B cell (primary cell): Measurements from ENCODE around the gene FBLN7. TPM values are rescaled to one million over a fixed set of nuclear protein-coding genes. Genes with fewer than 3 reads are reported as not detected.

ENCODE experiments used
- ATAC-seq: fragments of 200-7000 bp; cut with Tn5 transposase; one replicate; pipeline ENCODE4 v1.10.0; 2021; ENCODE audit warnings: low read depth, mild to moderate bottlenecking, moderate number of reproducible peaks, moderate library complexity
- CTCF ChIA-PET: fragments of 350-600 bp; sonication (Branson Sonifier 250); formaldehyde crosslinking; loops from one replicate; lab custom pipeline; 2021; ENCODE audit warnings: antibody characterized with exemption, inconsistent platforms; lab: Charles Lee
- POLR2A ChIA-PET: fragments of 350-600 bp; sonication (Branson Sonifier 250); formaldehyde crosslinking; loops from one replicate; lab custom pipeline; 2021; ENCODE audit warnings: antibody characterized with exemption; lab: Charles Lee
- DNase-seq: peaks from one replicate; pipeline ENCODE4 v3.0.0; 2013
- H2AFZ ChIP-seq: 2 replicates; pipeline ENCODE4 v1.6.1; 2012; ENCODE audit warnings: mild to moderate bottlenecking, low read depth, low read length; ENCODE audit not compliant: insufficient read depth, poor library complexity, severe bottlenecking
- H3K27ac ChIP-seq, 2 donors: 1 replicate in 1 of 2; 2 replicates in 1 of 2; pipeline ENCODE4 v1.5.1; 2012 to 2013; ENCODE audit warnings: low read length in 2 of 2, mild to moderate bottlenecking in 2 of 2, moderate library complexity in 1 of 2
- H3K27me3 ChIP-seq, 4 experiments: fragments of 200-600 bp in 1 of 4; sonication (generic) in 1 of 4; replicated peaks in 1 of 4; 1 replicate in 2 of 4; 2 replicates in 2 of 4; pipeline versions ENCODE4 v1.6.1 to v1.7.0; 2013 to 2016; ENCODE audit warnings: low read length in 3 of 4, mild to moderate bottlenecking in 2 of 4, mixed read lengths in 1 of 4, moderate library complexity in 1 of 4; ENCODE audit not compliant: insufficient read depth in 4 of 4, control insufficient read depth in 3 of 4; ENCODE audit errors: control extremely low read depth in 1 of 4
- H3K36me3 ChIP-seq, 2 experiments: replicated peaks in 1 of 2; 1 replicate in 1 of 2; 2 replicates in 1 of 2; pipeline versions ENCODE4 v1.6.1 to v1.7.1; 2013; ENCODE audit warnings: low read length in 1 of 2; ENCODE audit not compliant: insufficient read depth in 2 of 2, control insufficient read depth in 1 of 2; ENCODE audit errors: control extremely low read depth in 1 of 2, extremely low read depth in 1 of 2
- H3K4me1 ChIP-seq, 2 donors: fragments of 200-600 bp in 1 of 2; sonication (generic) in 1 of 2; 1 replicate in 1 of 2; 2 replicates in 1 of 2; pipeline versions ENCODE4 v1.5.1 to v1.6.1; 2013 to 2017; ENCODE audit warnings: low read length in 2 of 2; ENCODE audit not compliant: control insufficient read depth in 2 of 2, insufficient read depth in 2 of 2
- H3K4me2 ChIP-seq: replicated peaks from 2 replicates; pipeline ENCODE3; 2012; ENCODE audit warnings: mild to moderate bottlenecking, low read depth, low read length; ENCODE audit not compliant: poor library complexity, severe bottlenecking
- H3K4me3 ChIP-seq, 5 experiments: fragments of 200-600 bp in 1 of 5; sonication (generic) in 1 of 5; 1 replicate in 3 of 5; 2 replicates in 2 of 5; pipeline versions ENCODE4 v1.5.1 to v1.7.0; 2011 to 2016; ENCODE audit warnings: low read length in 4 of 5, mild to moderate bottlenecking in 4 of 5, low read depth in 2 of 5, control low read depth in 1 of 5, moderate library complexity in 1 of 5; ENCODE audit not compliant: insufficient read depth in 1 of 5; ENCODE audit errors: control extremely low read depth in 1 of 5, extremely low read depth in 1 of 5
- H3K79me2 ChIP-seq: fragments of 200-600 bp; sonication (generic); one replicate; pipeline ENCODE4 v1.6.0; 2016; ENCODE audit warnings: low read length; ENCODE audit not compliant: control insufficient read depth, insufficient read depth
- H3K9ac ChIP-seq: fragments of 200-600 bp; sonication (generic); 2 replicates; pipeline ENCODE4 v1.6.1; 2017; ENCODE audit warnings: mild to moderate bottlenecking, low read length, moderate library complexity
- H3K9me3 ChIP-seq, 3 donors: one replicate each; pipeline versions ENCODE4 v1.6.1 to v1.7.1; 2013; ENCODE audit warnings: low read length in 2 of 3; ENCODE audit not compliant: control insufficient read depth in 2 of 3, insufficient read depth in 1 of 3; ENCODE audit errors: control extremely low read depth in 1 of 3
- H4K20me1 ChIP-seq: 2 replicates; pipeline ENCODE4 v1.6.0; 2012; ENCODE audit warnings: mild to moderate bottlenecking, low read length; ENCODE audit not compliant: insufficient read depth, control insufficient read depth, poor library complexity, severe bottlenecking
- H3K27ac Mint-ChIP-seq: one replicate; pipeline ENCODE4 v1.8.0; 2021; ENCODE audit warnings: mixed read lengths
- H3K27me3 Mint-ChIP-seq: one replicate; pipeline ENCODE4 v1.8.0; 2021; ENCODE audit warnings: mixed read lengths
- H3K4me1 Mint-ChIP-seq: one replicate; pipeline ENCODE4 v1.8.0; 2021; ENCODE audit warnings: mixed read lengths
- H3K4me3 Mint-ChIP-seq: one replicate; pipeline ENCODE4 v1.8.0; 2021; ENCODE audit warnings: mixed read lengths
- H3K9me3 Mint-ChIP-seq: one replicate; pipeline ENCODE4 v1.8.0; 2022; ENCODE audit warnings: mixed read lengths; ENCODE audit not compliant: insufficient read depth
- CTCF ChIP-seq: fragments of 200-600 bp; IDR thresholded peaks from one replicate; pipeline ENCODE4 v1.8.0; 2022; ENCODE audit warnings: antibody characterized with exemption, mild to moderate bottlenecking
- EZH2 ChIP-seq: IDR thresholded peaks from 2 replicates; pipeline ENCODE4 v1.6.1; 2012; ENCODE audit warnings: borderline replicate concordance, low read depth, mild to moderate bottlenecking, moderate library complexity, low read length; ENCODE audit not compliant: insufficient read depth, poor library complexity, severe bottlenecking
- WGBS: methylation state at CpG from one replicate; pipeline ENCODE4 v1.1.5; 2013; ENCODE audit warnings: missing lambda C conversion rate; ENCODE audit not compliant: insufficient coverage; 5-methylcytosine and 5-hydroxymethylcytosine counted together
- intact Hi-C: fragments of 100-400 bp; cut with micrococcal nuclease; formaldehyde crosslinking; loops from one replicate; pipeline ENCODE4 v1.10.0; 2022
- polyA plus RNA-seq: library from polyadenylated mRNA; depleted of rRNA; stranded (reverse); fragments of >200 nt; gene quantifications from 2 replicates; pipeline ENCODE4 v1.2.3, GENCODE V29; 2012
- total RNA-seq, 2 donors: library from RNA; stranded (reverse); fragments of 120-200 nt in 1 of 2; gene quantifications; 1 replicate in 1 of 2; 2 replicates in 1 of 2; pipeline versions ENCODE4 v1.2.3 to v1.2.4, GENCODE V29; 2013 to 2022

FBLN7 gene
- total and polyA plus RNA-seq, 2 donors (not counting 1 experiment from before 2014, with no cell fraction given) = 0.13 to 1.1 TPM

DNA sequence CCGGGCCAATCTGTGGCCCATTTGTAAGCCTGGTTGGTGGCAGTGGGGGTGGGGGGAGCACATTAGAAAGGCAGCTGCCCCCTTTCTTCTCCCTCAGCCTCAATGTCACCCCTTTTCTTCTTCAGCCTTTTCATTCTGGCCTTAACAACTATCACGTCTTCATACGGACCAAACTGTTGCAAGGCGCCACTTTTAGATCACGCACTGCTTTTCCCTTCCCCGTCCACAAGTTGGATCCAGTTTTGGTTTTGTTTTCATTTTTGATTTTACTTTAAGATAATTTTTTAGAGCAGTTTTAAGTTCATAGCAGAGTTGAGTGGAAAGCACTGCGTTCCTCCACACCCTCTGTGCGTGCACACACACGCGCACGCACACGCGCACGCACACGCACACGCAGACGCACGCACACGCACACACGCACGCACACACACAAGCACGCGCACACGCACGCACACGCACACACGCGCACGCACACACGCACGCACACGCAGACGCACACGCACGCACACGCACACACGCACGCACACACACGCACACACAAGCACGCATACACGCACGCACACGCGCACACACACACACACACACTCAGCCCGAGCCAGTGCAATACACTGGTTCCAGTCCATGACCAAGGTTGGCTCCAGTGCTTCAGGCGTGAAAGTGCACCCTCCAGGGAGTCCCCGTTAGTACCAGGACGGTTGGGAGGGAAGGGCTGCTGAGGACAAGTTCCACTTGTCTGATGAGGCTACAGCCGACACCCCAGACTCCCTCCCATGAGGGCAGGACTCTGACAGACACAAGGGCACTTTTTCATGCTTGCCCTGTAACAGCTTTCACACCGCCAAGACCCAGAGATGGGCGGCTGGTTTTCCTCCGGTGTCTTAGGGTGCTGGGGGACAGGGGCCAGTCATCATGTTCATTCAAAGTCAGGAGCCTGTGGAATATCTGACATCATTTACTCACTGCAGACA is 22.4 kb downstream of the FBLN7 start:
- Mint-ChIP-seq H3K27me3 (no peaks in the 10 kb centered on the region), H3K27ac (peak overlapping the region; percentile 48), H3K4me3 (peak overlapping the region; percentile 56), H3K9me3 (no peaks in the 10 kb centered on the region), H3K4me1 (peaks cover 24% of the 10 kb centered on the region)
- ChIA-PET POLR2A (interaction anchor here (0.7 to 0.8 kb wide), 2 partner anchors 25 to 91 kb away, joined by 6 to 7 read pairs; no protein-coding TSS in a partner anchor), CTCF (interaction anchor here (0.6 to 1.9 kb wide), 3 partner anchors 39 to 98 kb away, joined by 3 to 8 read pairs (median 4); no protein-coding TSS in a partner anchor)
- peak; percentile 18 for DNase-seq
- Histone ChIP-seq H4K20me1 (no peaks in the 10 kb centered on the region), H3K4me2 (peak overlapping the region; percentile 8), H3K9ac (no peak overlapping the region), H3K4me1 (peaks cover 13 to 19% of the 10 kb centered on the region in 2 donors), H3K9me3 (peaks cover 0 to 20% (median 0%) of the 10 kb centered on the region in 3 donors), H3K27ac (no peak overlapping the region), H2AFZ (no peak overlapping the region), H3K27me3 (no peaks in the 10 kb centered on the region), H3K79me2 (no peaks in the 10 kb centered on the region), H3K4me3 (no peak overlapping the region), H3K36me3 (no peaks in the 10 kb centered on the region)
- intact Hi-C loops = no loop called here
- WGBS = 86% methylated on average over 16 of the region's 52 CpGs
- no peak for ATAC-seq
- TF ChIP-seq CTCF = no peak
- no peak for TF ChIP-seq EZH2
